HG03060 (cell line): ENCODE data around the gene DISC1.

Experiments
- ATAC-seq: cut with Tn5 transposase; IDR thresholded peaks from one replicate; pipeline ENCODE4 v1.9.1; 2021; ENCODE audit warnings: low read depth, moderate number of reproducible peaks; ENCODE audit not compliant: unreplicated experiment

The DISC1 gene

GRCh38 chr1:231919239-231919885 lies 292.8 kb downstream of the DISC1 start:
- no peak for ATAC-seq

GRCh38 chr1:231919886-231920285 lies 293.3 kb downstream of the DISC1 start:
- ATAC-seq, result no peak

GRCh38 chr1:231921646-231922345 lies 295.2 kb downstream of the DISC1 start:
- ATAC-seq, result no peak

- no peak for ATAC-seq
These were observed 297.0 kb downstream of the DISC1 start for GRCh38 chr1:231923491-231924041.

- ATAC-seq, result no peak
These were observed 297.6 kb downstream of the DISC1 start for GRCh38 chr1:231924180-231924579.

- no peak for ATAC-seq
These were observed 299.3 kb downstream of the DISC1 start for GRCh38 chr1:231925864-231926263.

GRCh38 chr1:231926340-231926739 lies 299.8 kb downstream of the DISC1 start:
- no peak for ATAC-seq

- no peak for ATAC-seq
These were observed 300.3 kb downstream of the DISC1 start for GRCh38 chr1:231926933-231927332.

GRCh38 chr1:231927431-231927830 lies 300.8 kb downstream of the DISC1 start:
- no peak for ATAC-seq

- no peak for ATAC-seq
These were observed 302.7 kb downstream of the DISC1 start for GRCh38 chr1:231929311-231929710.

- ATAC-seq, result no peak
These were observed 303.8 kb downstream of the DISC1 start for GRCh38 chr1:231930257-231930947.

GRCh38 chr1:231931146-231931545 lies 304.6 kb downstream of the DISC1 start:
- no peak for ATAC-seq

GRCh38 chr1:231931846-231932454 lies 305.4 kb downstream of the DISC1 start:
- ATAC-seq, result no peak

GRCh38 chr1:231933711-231934626 lies 307.4 kb downstream of the DISC1 start:
- no peak for ATAC-seq

- no peak for ATAC-seq
These were observed 308.2 kb downstream of the DISC1 start for GRCh38 chr1:231934797-231935196.

- ATAC-seq, result no peak
These were observed 309.3 kb downstream of the DISC1 start for GRCh38 chr1:231935856-231936255.

- no peak for ATAC-seq
These were observed 310.6 kb downstream of the DISC1 start for GRCh38 chr1:231936983-231937775.

GRCh38 chr1:231938211-231938610 lies 311.6 kb downstream of the DISC1 start:
- ATAC-seq, result no peak

- no peak for ATAC-seq
These were observed 312.1 kb downstream of the DISC1 start for GRCh38 chr1:231938711-231939110.
